ENCODE data around the gene PARVA.

The PARVA gene

GRCh38 chr11:12547953-12548650 is 170.7 kb downstream of the PARVA start:
- DNase-seq (ENCODE audit: low spot score): no peak

- DNase-seq (ENCODE audit: low spot score): no peak
These were observed 175.3 kb downstream of the PARVA start for GRCh38 chr11:12552692-12553091.

GRCh38 chr11:12554122-12554521 is 176.8 kb downstream of the PARVA start:
- no peak for DNase-seq (ENCODE audit: low spot score)

- no peak for DNase-seq (ENCODE audit: low spot score)
These were observed 178.8 kb downstream of the PARVA start for GRCh38 chr11:12556155-12556554.

- DNase-seq (ENCODE audit: low spot score): peak; percentile 35
These were observed 179.5 kb downstream of the PARVA start for GRCh38 chr11:12556788-12557384.

GRCh38 chr11:12559011-12559410 is 181.6 kb downstream of the PARVA start:
- no peak for DNase-seq (ENCODE audit: low spot score)

- no peak for DNase-seq (ENCODE audit: low spot score)
These were observed 183.0 kb downstream of the PARVA start for GRCh38 chr11:12560362-12560761.

- no peak for DNase-seq (ENCODE audit: low spot score)
These were observed 183.5 kb downstream of the PARVA start for GRCh38 chr11:12560861-12561260.

- no peak for DNase-seq (ENCODE audit: low spot score)
These were observed 186.6 kb downstream of the PARVA start for GRCh38 chr11:12564012-12564411.

GRCh38 chr11:12565406-12565805 is 188.0 kb downstream of the PARVA start:
- no peak for DNase-seq (ENCODE audit: low spot score)

GRCh38 chr11:12567746-12568460 is 190.5 kb downstream of the PARVA start:
- DNase-seq (ENCODE audit: low spot score): no peak

GRCh38 chr11:12569499-12570425 is 192.4 kb downstream of the PARVA start:
- DNase-seq (ENCODE audit: low spot score): no peak

GRCh38 chr11:12573707-12574485 is 196.5 kb downstream of the PARVA start:
- DNase-seq (ENCODE audit: low spot score): no peak

GRCh38 chr11:12577725-12578644 is 200.6 kb downstream of the PARVA start:
- DNase-seq (ENCODE audit: low spot score): no peak

GRCh38 chr11:12581416-12581815 is 204.0 kb downstream of the PARVA start:
- DNase-seq (ENCODE audit: low spot score): no peak

- no peak for DNase-seq (ENCODE audit: low spot score)
These were observed 204.6 kb downstream of the PARVA start for GRCh38 chr11:12581923-12582322.
